GM12891 (cell line): ENCODE measurements around the gene PDF.

Source experiments
- DNase-seq: peaks from one replicate; pipeline ENCODE4 v3.0.0; 2011; ENCODE audit warnings: low spot score; ENCODE audit not compliant: insufficient read length
- FAIRE-seq: peaks from 2 replicates; lab custom pipeline; 2011; peaks lifted over from hg19 to GRCh38; lab: Jason Lieb, UNC
- PAX5 ChIP-seq: IDR thresholded peaks from 2 replicates; pipeline ENCODE4 v1.6.1; 2011; ENCODE audit warnings: low read length, moderate library complexity, mild to moderate bottlenecking; ENCODE audit not compliant: insufficient read depth, severe bottlenecking
- POLR2A ChIP-seq: IDR thresholded peaks from 2 replicates; pipeline ENCODE4 v1.6.1; 2011; ENCODE audit warnings: low read depth, low read length, control low read depth
- POLR2AphosphoS5 ChIP-seq: IDR thresholded peaks from 2 replicates; pipeline ENCODE4 v1.6.1; 2011; ENCODE audit warnings: low read depth, low read length, control low read depth
- POU2F2 ChIP-seq: IDR thresholded peaks from 2 replicates; pipeline ENCODE4 v1.6.1; 2011; ENCODE audit warnings: low read depth, mild to moderate bottlenecking, control low read depth, low read length, moderate library complexity
- SPI1 ChIP-seq: IDR thresholded peaks from 2 replicates; pipeline ENCODE4 v1.6.1; 2011; ENCODE audit warnings: low read depth, low read length, control low read depth
- TAF1 ChIP-seq: IDR thresholded peaks from 2 replicates; pipeline ENCODE4 v1.6.1; 2011; ENCODE audit warnings: low read depth, low read length, control low read depth

Gene PDF

DNA sequence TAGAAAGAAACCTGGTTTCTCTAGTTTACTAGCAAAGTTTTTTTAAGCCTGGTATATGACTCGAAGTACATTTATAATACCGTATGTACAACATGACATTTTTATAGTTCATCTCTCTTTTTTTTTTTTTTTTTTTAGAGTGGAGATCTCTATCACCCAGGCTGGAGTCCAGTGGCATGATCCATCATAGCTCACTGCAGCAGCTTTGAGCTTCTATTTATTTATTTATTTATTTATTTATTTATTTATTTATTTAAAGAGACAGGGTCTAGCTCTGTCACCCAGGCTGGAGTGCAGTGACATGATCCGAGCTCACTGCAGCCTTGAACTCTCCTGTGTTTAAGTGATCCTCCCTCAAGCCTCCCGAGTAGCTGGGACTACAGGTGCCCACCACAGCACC lies 45.1 kb downstream of the PDF start:
- no peak for TF ChIP-seq PAX5
- no peak for TF ChIP-seq POU2F2
- TF ChIP-seq POLR2AphosphoS5 = no peak
- no peak for TF ChIP-seq SPI1
- no peak for DNase-seq
- no peak for FAIRE-seq

DNA sequence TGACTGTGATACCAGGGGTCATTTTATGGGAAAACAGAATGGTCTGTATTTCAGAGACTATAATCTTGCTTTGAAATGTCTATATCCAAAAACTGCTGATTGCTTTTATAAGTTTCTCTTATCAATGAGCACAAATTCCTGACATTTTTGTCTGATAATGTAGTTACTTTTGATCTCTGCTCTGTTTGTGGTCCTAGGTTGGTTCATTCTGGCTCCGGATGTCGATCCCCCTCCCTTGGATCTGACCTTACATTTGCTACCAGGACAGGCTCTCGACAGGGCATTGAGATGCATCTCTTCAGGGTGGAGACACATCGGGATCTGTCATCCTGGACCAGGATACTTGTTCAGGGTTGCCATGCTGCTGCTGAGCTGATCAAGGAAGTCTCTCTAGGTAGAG lies 46.5 kb downstream of the PDF start:
- DNase-seq = no peak
- TF ChIP-seq POLR2AphosphoS5 (no peak), POLR2A (no peak), POU2F2 (no peak), TAF1 (no peak), PAX5 (no peak), SPI1 (no peak)
- FAIRE-seq = no peak

DNA sequence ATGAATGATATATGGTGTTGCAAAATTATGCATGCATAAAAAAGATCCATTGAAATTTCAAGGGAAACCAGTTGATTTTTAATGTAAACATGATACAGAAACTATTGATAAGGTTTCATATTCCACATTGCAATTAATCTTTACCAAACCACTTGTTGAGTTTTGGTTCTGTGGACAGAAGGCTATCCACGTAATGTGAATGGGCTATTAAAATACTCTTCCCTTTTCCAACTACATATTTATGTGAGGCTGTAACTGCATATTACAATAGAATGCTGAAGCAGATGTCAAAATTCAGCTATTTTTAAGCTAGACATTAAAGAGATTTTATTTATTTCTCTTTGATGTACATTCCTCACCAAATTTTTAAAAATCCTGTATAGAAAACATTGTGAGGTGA lies 53.0 kb downstream of the PDF start:
- DNase-seq (no peak), FAIRE-seq (no peak)
- no peak for TF ChIP-seq POU2F2
- TF ChIP-seq PAX5 = no peak
- no peak for TF ChIP-seq POLR2AphosphoS5
- TF ChIP-seq TAF1 = no peak
- no peak for TF ChIP-seq POLR2A
- no peak for TF ChIP-seq SPI1
